ENCODE data around the gene NR1D1.

NR1D1 gene

GRCh38 chr17:40060887-40061608 lies 39.3 kb downstream of the NR1D1 start:
- DNase-seq = no peak

- DNase-seq = no peak
These were observed 40.5 kb downstream of the NR1D1 start for GRCh38 chr17:40059729-40060475.

GRCh38 chr17:40058865-40059264 lies 41.5 kb downstream of the NR1D1 start:
- no peak for DNase-seq

GRCh38 chr17:40058186-40058784 lies 42.1 kb downstream of the NR1D1 start:
- no peak for DNase-seq

- DNase-seq = no peak
These were observed 43.9 kb downstream of the NR1D1 start for GRCh38 chr17:40056379-40057015.

Measured in SHP77 (cell line).